ENCODE data around the gene RPL18. TPM values are rescaled to one million over a fixed set of nuclear protein-coding genes. Genes with fewer than 3 reads are reported as not detected.
A peak's percentile ranks its signal among the peaks of the same experiment; 100 is the strongest.

The RPL18 gene
- total and polyA plus RNA-seq, 9 of the 15 experiments (the other 6 are each of a cell fraction or from before 2014, with no cell fraction given), result 312 to 2,635 (median 1,653) TPM

- TF ChIP-seq, protein P1, sequence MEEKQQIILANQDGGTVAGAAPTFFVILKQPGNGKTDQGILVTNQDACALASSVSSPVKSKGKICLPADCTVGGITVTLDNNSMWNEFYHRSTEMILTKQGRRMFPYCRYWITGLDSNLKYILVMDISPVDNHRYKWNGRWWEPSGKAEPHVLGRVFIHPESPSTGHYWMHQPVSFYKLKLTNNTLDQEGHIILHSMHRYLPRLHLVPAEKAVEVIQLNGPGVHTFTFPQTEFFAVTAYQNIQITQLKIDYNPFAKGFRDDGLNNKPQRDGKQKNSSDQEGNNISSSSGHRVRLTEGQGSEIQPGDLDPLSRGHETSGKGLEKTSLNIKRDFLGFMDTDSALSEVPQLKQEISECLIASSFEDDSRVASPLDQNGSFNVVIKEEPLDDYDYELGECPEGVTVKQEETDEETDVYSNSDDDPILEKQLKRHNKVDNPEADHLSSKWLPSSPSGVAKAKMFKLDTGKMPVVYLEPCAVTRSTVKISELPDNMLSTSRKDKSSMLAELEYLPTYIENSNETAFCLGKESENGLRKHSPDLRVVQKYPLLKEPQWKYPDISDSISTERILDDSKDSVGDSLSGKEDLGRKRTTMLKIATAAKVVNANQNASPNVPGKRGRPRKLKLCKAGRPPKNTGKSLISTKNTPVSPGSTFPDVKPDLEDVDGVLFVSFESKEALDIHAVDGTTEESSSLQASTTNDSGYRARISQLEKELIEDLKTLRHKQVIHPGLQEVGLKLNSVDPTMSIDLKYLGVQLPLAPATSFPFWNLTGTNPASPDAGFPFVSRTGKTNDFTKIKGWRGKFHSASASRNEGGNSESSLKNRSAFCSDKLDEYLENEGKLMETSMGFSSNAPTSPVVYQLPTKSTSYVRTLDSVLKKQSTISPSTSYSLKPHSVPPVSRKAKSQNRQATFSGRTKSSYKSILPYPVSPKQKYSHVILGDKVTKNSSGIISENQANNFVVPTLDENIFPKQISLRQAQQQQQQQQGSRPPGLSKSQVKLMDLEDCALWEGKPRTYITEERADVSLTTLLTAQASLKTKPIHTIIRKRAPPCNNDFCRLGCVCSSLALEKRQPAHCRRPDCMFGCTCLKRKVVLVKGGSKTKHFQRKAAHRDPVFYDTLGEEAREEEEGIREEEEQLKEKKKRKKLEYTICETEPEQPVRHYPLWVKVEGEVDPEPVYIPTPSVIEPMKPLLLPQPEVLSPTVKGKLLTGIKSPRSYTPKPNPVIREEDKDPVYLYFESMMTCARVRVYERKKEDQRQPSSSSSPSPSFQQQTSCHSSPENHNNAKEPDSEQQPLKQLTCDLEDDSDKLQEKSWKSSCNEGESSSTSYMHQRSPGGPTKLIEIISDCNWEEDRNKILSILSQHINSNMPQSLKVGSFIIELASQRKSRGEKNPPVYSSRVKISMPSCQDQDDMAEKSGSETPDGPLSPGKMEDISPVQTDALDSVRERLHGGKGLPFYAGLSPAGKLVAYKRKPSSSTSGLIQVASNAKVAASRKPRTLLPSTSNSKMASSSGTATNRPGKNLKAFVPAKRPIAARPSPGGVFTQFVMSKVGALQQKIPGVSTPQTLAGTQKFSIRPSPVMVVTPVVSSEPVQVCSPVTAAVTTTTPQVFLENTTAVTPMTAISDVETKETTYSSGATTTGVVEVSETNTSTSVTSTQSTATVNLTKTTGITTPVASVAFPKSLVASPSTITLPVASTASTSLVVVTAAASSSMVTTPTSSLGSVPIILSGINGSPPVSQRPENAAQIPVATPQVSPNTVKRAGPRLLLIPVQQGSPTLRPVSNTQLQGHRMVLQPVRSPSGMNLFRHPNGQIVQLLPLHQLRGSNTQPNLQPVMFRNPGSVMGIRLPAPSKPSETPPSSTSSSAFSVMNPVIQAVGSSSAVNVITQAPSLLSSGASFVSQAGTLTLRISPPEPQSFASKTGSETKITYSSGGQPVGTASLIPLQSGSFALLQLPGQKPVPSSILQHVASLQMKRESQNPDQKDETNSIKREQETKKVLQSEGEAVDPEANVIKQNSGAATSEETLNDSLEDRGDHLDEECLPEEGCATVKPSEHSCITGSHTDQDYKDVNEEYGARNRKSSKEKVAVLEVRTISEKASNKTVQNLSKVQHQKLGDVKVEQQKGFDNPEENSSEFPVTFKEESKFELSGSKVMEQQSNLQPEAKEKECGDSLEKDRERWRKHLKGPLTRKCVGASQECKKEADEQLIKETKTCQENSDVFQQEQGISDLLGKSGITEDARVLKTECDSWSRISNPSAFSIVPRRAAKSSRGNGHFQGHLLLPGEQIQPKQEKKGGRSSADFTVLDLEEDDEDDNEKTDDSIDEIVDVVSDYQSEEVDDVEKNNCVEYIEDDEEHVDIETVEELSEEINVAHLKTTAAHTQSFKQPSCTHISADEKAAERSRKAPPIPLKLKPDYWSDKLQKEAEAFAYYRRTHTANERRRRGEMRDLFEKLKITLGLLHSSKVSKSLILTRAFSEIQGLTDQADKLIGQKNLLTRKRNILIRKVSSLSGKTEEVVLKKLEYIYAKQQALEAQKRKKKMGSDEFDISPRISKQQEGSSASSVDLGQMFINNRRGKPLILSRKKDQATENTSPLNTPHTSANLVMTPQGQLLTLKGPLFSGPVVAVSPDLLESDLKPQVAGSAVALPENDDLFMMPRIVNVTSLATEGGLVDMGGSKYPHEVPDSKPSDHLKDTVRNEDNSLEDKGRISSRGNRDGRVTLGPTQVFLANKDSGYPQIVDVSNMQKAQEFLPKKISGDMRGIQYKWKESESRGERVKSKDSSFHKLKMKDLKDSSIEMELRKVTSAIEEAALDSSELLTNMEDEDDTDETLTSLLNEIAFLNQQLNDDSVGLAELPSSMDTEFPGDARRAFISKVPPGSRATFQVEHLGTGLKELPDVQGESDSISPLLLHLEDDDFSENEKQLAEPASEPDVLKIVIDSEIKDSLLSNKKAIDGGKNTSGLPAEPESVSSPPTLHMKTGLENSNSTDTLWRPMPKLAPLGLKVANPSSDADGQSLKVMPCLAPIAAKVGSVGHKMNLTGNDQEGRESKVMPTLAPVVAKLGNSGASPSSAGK (IDR thresholded peaks at IDR 0.05), result peak; percentile 56; the same call in 1 of the 2 replicates
- TF ChIP-seq ETV6 (IDR thresholded peaks at IDR 0.05; ENCODE audit: borderline replicate concordance in 1 of 2, low read depth in 2 of 2, low read length in 1 of 2) (no peak), ETV6 (CRISPR knock-in tag; IDR thresholded peaks at IDR 0.05; ENCODE audit: borderline replicate concordance) (no peak), MEF2D (tag; conservative IDR thresholded peaks at IDR 0.05; ENCODE audit: low read depth) (no peak), RAD51 (IDR thresholded peaks at IDR 0.05; ENCODE audit: borderline replicate concordance, low read depth) (no peak), POLR3G (IDR thresholded peaks at IDR 0.05; ENCODE audit: extremely low read depth, insufficient read length, insufficient replicate concordance) (no peak), FOXK2 (conservative IDR thresholded peaks at IDR 0.05 in 1 of 2, IDR thresholded peaks at IDR 0.05 in 1 of 2; ENCODE audit: low read depth in 2 of 2) (no peak), SRF (CRISPR knock-in tag; IDR thresholded peaks at IDR 0.05) (no peak), GABPB1 (CRISPR knock-in tag; IDR thresholded peaks at IDR 0.05) (no peak), SMAD4 (CRISPR knock-in tag; conservative IDR thresholded peaks at IDR 0.05) (peak; percentile 14; the same call in 1 of the 2 replicates), ZNF165 (CRISPR knock-in tag; IDR thresholded peaks at IDR 0.05; ENCODE audit: borderline replicate concordance) (no peak), NR1H2 (CRISPR knock-in tag; IDR thresholded peaks at IDR 0.05) (no peak), BMI1 (IDR thresholded peaks at IDR 0.05; ENCODE audit: low read length) (no peak), MAZ (CRISPR knock-in tag; conservative IDR thresholded peaks at IDR 0.05 in 1 of 2, IDR thresholded peaks at IDR 0.05 in 1 of 2) (peak; percentile 27 to 45; a peak in 1 of 4 replicates), TARDBP (IDR thresholded peaks at IDR 0.05) (no peak), CHD4 (IDR thresholded peaks at IDR 0.05; ENCODE audit: insufficient read depth, insufficient replicate concordance, low read depth, low read length, poor library complexity, severe bottlenecking) (no peak)
These were observed 42.1 kb upstream of the RPL18 start (continued) for GRCh38 chr19:48660852-48661710.

All from K562 (cell line).